ENCODE measurements around the gene FOXO1.

DNA sequence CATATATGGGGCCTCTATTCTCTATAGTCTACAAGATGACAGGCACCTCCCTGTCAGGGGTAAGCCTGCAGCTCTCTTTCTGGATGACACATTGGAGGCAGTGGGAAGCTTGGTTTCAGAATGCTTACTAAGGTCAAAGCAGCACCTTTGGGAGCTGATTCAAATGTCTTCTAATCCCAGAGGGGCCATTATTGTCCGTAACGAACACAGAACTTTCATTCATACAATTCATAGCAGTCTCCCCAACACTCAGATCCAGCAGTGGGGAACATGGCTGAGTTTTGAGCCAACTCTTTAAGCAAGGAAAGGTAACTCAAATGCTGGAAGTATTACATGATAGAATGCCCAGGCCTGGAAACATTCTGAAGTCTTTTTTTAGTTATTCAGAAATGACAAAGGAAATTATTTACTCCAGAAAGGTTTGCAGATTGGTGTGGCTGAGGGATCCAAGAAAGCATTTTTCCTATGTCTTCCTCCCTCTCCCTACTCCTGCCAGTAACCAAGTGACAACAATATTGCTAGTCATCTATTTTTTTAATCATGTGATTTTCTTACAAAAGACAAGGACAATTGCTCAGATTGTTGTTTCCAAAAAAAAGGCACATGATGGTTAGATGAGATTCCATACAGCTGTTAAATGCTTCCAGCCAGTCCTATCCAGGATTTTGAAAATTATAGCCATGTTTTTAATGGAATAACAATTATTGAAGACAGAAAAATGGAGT, 118.7 kb downstream of the FOXO1 start:
- TF ChIP-seq, protein P1, sequence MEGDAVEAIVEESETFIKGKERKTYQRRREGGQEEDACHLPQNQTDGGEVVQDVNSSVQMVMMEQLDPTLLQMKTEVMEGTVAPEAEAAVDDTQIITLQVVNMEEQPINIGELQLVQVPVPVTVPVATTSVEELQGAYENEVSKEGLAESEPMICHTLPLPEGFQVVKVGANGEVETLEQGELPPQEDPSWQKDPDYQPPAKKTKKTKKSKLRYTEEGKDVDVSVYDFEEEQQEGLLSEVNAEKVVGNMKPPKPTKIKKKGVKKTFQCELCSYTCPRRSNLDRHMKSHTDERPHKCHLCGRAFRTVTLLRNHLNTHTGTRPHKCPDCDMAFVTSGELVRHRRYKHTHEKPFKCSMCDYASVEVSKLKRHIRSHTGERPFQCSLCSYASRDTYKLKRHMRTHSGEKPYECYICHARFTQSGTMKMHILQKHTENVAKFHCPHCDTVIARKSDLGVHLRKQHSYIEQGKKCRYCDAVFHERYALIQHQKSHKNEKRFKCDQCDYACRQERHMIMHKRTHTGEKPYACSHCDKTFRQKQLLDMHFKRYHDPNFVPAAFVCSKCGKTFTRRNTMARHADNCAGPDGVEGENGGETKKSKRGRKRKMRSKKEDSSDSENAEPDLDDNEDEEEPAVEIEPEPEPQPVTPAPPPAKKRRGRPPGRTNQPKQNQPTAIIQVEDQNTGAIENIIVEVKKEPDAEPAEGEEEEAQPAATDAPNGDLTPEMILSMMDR (IDR thresholded peaks at IDR 0.05): no peak
- TF ChIP-seq POLR2A (IDR thresholded peaks at IDR 0.05): no peak

All from esophagus squamous epithelium (tissue), 4 donors.